Measurements from ENCODE around the gene RASAL1. TPM values are rescaled to one million over a fixed set of nuclear protein-coding genes. Genes with fewer than 3 reads are reported as not detected.

The RASAL1 gene
- total and polyA plus RNA-seq, 10 donors, result 0.13 to 1.7 (median 0.62) TPM; not detected in 2

DNA sequence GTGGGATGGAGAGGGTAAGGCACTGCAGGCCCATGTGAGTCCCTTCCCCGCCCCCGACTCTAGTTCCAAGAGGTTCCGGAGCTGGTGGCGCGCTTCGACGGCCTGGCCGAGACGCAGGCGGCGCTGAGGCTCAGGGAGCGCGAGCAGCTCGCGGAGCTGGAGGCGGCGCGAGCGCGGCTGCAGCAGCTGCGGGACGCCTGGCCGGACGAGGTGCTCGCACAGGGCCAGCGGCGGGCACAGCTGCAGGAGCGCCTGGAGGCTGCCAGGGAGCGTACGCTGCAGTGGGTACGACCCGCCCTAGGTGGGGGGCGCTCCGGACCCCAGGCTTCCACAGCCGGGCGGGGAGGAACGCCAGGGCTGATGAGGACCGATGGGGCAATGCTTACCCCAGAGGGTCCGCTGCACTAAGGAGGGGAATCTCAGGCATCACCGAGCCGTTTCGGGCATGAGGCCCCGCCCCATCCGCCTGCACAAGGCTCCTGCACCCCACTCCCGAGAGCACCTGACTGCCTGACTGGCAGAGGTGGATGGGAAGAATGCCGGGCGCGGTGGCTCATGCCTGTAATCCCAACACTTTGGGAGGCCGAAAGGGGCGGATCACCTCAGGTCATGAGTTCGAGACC is 18.9 kb upstream of the RASAL1 start:
- WGBS, 5 donors, result 4 to 6% (median 4%) methylated on average over 41 to 51 of the region's 51 CpGs
- H3K4me1 ChIP-seq, result peaks cover 19 to 44% (median 29%) of the 10 kb centered on the region in 6 donors
- no peak overlapping the region for H3K27ac ChIP-seq
- peaks cover 0 to 32% (median 22%) of the 10 kb centered on the region in 6 donors for H3K36me3 ChIP-seq
- peaks cover 0 to 70% (median 27%) of the 10 kb centered on the region in 7 donors for H3K27me3 ChIP-seq (replicated peaks in 1 of 7)
- DNase-seq, result no peak
- TF ChIP-seq POLR2A (IDR thresholded peaks at IDR 0.05), result no peak
- peak in 1 of 3 donors; percentile 22 for TF ChIP-seq POLR2AphosphoS5 (IDR thresholded peaks at IDR 0.05)
- intact Hi-C loops (cut with DNase I; ENCODE audit: low total_unique reads), result loop anchor here (10.0 kb wide), 1 partner anchor 60 kb away; no protein-coding TSS in a partner anchor
- H3K4me3 ChIP-seq, result peak overlapping the region in 7 of 8 donors; percentile 5 to 72 (median 28)
- no peaks in the 10 kb centered on the region for H3K9me3 ChIP-seq

DNA sequence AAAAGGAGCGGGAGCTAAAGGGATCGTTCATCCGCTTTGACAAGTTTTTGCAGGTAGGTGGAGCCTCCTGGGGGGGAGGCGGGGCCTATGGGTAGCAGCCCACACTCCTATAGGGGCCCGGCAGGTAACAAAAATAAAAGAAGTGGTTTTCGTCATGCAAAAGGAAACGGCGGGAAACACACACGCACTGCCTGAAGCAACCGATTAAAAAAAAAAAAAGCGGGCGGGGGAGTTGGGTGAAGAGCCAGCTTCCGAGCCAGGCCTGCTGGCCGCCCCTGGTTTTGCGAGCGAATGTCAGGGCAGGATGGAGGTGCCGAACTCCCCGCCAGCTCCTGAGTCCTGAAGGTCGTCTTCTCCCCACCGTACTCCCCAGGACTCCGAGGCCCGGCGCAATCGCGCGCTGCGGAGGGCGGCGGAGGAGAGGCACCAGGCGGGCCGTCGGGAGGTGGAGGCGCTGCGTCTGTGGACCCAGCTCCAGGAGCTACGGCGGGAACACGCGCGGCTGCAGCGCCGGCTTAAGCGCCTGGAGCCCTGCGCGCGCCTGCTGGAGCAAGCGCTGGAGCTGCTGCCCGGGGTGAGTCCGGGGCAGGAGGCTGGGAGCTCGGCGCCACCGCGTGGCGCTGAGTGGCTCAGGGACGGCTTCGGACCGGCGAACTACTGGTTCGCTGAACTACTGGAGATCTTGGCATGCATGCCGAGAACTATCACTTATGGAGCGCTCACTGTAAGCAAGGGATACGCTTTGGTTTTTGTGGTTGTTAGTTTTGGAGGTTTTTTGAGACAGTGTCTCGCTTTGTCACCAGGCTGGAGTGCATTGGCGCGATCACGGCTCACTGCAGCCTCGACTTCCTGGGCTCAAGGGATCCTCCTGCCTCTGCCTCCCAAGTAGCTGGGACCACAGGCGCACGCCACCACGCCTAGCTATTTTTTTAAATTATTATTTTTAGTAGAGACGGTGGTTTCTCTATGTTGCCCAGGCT is 17.6 kb upstream of the RASAL1 start:
- Histone ChIP-seq H3K27ac (no peak overlapping the region), H3K9me3 (no peaks in the 10 kb centered on the region), H3K27me3 (replicated peaks in 1 of 7) (peaks cover 0 to 74% (median 27%) of the 10 kb centered on the region in 7 donors), H3K36me3 (peaks cover 0 to 18% (median 9%) of the 10 kb centered on the region in 6 donors), H3K4me3 (peak overlapping the region; percentile 31 to 72 (median 42)), H3K4me1 (peaks cover 19 to 44% (median 29%) of the 10 kb centered on the region in 6 donors)
- peak in 1 of 3 donors; percentile 56 for TF ChIP-seq POLR2AphosphoS5 (IDR thresholded peaks at IDR 0.05)
- no peak for TF ChIP-seq POLR2A (IDR thresholded peaks at IDR 0.05)
- TF ChIP-seq, protein P1, sequence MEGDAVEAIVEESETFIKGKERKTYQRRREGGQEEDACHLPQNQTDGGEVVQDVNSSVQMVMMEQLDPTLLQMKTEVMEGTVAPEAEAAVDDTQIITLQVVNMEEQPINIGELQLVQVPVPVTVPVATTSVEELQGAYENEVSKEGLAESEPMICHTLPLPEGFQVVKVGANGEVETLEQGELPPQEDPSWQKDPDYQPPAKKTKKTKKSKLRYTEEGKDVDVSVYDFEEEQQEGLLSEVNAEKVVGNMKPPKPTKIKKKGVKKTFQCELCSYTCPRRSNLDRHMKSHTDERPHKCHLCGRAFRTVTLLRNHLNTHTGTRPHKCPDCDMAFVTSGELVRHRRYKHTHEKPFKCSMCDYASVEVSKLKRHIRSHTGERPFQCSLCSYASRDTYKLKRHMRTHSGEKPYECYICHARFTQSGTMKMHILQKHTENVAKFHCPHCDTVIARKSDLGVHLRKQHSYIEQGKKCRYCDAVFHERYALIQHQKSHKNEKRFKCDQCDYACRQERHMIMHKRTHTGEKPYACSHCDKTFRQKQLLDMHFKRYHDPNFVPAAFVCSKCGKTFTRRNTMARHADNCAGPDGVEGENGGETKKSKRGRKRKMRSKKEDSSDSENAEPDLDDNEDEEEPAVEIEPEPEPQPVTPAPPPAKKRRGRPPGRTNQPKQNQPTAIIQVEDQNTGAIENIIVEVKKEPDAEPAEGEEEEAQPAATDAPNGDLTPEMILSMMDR (IDR thresholded peaks at IDR 0.05 in 8 of 11, conservative IDR thresholded peaks at IDR 0.05 in 3 of 11), result peak in 7 of 11 experiments; percentile 35 to 56 (median 44)
- intact Hi-C loops (cut with DNase I; ENCODE audit: low total_unique reads), result loop anchor here (10.0 kb wide), 1 partner anchor 58 kb away; no protein-coding TSS in a partner anchor
- WGBS, 5 donors, result 5 to 10% (median 7%) methylated on average over 31 to 70 of the region's 70 CpGs
- peak; percentile 86 for DNase-seq

DNA sequence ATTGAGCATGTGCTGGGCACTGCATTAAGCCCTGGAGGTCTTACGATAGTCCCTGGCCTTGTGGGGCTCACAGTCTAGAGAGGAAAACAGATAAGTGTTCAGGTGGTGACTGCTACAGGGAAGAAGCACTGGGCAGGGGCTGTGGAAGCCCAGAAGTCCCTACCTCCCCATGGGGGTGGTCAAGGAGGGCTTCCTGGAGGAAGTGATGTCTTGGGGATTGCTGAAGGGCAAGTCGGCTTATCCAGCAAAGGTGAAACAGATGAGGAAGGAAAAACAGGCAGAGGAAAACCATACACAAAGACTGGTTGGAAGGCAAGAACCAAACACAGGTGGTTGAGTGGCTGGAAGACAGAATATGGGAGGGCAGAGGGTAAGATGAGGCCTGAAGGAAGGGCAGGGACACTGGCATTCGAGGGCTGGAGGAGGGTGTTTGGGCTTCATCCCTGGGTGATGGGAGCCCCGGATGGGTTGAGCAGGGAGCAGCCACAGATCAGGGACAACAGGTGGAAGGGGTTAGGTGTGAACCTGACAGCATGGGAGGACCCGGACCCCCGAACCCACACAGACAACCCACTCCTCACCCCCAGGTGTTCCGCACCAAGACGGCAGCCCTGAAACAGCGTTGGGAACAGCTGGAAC is 16.8 kb upstream of the RASAL1 start:
- TF ChIP-seq POLR2A (IDR thresholded peaks at IDR 0.05) (no peak), POLR2AphosphoS5 (IDR thresholded peaks at IDR 0.05) (no peak)
- TF ChIP-seq, protein P1 (IDR thresholded peaks at IDR 0.05 in 8 of 11, conservative IDR thresholded peaks at IDR 0.05 in 3 of 11), result no peak
- Histone ChIP-seq H3K27ac (no peak overlapping the region), H3K4me1 (peaks cover 19 to 44% (median 29%) of the 10 kb centered on the region in 6 donors), H3K4me3 (peak overlapping the region in 6 of 8 donors; percentile 39 to 72 (median 45)), H3K9me3 (peaks cover 0 to 3% (median under 1%) of the 10 kb centered on the region in 8 donors), H3K36me3 (peaks cover 0 to 10% (median under 1%) of the 10 kb centered on the region in 6 donors), H3K27me3 (replicated peaks in 1 of 7) (peaks cover 0 to 74% (median 27%) of the 10 kb centered on the region in 7 donors)
- DNase-seq, result no peak
- intact Hi-C loops (cut with DNase I; ENCODE audit: low total_unique reads), result loop anchor here (10.0 kb wide), 1 partner anchor 58 kb away; no protein-coding TSS in a partner anchor
- WGBS, 5 donors, result 23 to 27% (median 26%) methylated on average over 9 of the region's 9 CpGs

DNA sequence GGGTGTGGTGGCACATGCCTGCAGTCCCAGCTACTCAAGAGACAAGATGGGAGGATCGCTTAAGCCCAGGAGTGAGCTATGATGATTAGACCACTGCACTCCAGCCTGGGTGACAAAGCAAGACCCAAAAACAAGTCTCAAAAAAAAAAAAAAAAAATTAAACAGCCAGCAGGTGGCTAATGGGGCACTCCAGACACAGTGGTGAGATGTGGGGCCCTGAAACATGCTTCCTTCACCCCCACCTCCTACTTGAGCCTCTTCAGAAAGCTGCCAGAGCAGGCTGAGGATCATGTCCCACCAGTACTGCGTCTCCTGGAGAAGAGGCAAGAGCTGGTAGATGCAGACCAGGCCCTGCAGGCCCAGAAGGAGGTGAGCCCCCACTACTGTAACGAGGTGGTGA is 16.1 kb upstream of the RASAL1 start:
- Histone ChIP-seq H3K9me3 (peaks cover 0 to 10% (median 6%) of the 10 kb centered on the region in 8 donors), H3K36me3 (peaks cover 0 to 4% (median 0%) of the 10 kb centered on the region in 6 donors), H3K4me3 (no peak overlapping the region), H3K27ac (no peak overlapping the region), H3K27me3 (replicated peaks in 1 of 7) (peaks cover 0 to 74% (median 27%) of the 10 kb centered on the region in 7 donors), H3K4me1 (peaks cover 19 to 44% (median 29%) of the 10 kb centered on the region in 6 donors)
- DNase-seq, result no peak
- intact Hi-C loops (cut with DNase I; ENCODE audit: low total_unique reads), result loop anchor here (10.0 kb wide), 1 partner anchor 57 kb away; no protein-coding TSS in a partner anchor
- TF ChIP-seq POLR2AphosphoS5 (IDR thresholded peaks at IDR 0.05), result no peak
- TF ChIP-seq, protein P1 (IDR thresholded peaks at IDR 0.05 in 8 of 11, conservative IDR thresholded peaks at IDR 0.05 in 3 of 11), result no peak
- TF ChIP-seq POLR2A (IDR thresholded peaks at IDR 0.05), result no peak
- 83 to 91% (median 86%) methylated on average over 3 of the region's 3 CpGs for WGBS, 5 donors
